Vagina (tissue), 2 donors: ENCODE results near the gene LPCAT1.

Experiments
- CTCF ChIP-seq, 3 experiments: fragments of 450-650 bp in 2 of 3; fragments of 200-600 bp in 1 of 3; sonication (generic) in 1 of 3; IDR thresholded peaks; one replicate each; pipeline ENCODE4 v1.5.1; 2017 to 2019; ENCODE audit warnings: antibody characterized with exemption in 3 of 3, mild to moderate bottlenecking in 2 of 3, moderate library complexity in 2 of 3
- POLR2A ChIP-seq, 2 donors: fragments of 450-650 bp; IDR thresholded peaks; one replicate each; pipeline ENCODE4 v1.6.1; 2017; ENCODE audit warnings: antibody characterized with exemption in 2 of 2, mild to moderate bottlenecking in 2 of 2, moderate library complexity in 2 of 2

- no peak for TF ChIP-seq POLR2A (IDR thresholded peaks at IDR 0.05)
- no peak for TF ChIP-seq CTCF (IDR thresholded peaks at IDR 0.05)
These were observed 41.3 kb upstream of the LPCAT1 start for GRCh38 chr5:1564824-1565736.
